Measurements from ENCODE around the gene DAB2.
"Not testable (repeated sequence)": the region's sequence is repeated elsewhere in the genome, so short reads cannot be mapped to it uniquely, and the experiment has no call there.

Gene DAB2

DNA sequence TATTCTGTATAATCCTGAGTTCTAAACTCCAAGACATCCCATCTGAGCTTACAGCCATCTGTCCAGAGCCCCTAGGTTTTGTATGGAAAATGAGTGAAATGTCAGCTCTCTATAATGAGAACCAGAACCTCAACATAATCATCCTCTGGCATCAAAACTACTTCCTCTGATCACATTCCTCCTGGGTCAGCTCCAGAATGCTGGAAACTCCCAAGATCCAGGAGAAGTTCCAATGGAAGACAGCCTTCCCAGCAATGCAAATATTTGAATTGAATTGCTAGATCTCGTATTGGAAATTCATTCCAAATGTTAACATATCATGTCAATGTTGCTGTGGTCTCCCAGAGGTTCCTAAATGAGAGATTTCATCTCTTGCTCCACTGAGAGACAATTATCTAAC, 84.3 kb downstream of the DAB2 start:
- DNase-seq (ENCODE audit: low spot score): no peak

DNA sequence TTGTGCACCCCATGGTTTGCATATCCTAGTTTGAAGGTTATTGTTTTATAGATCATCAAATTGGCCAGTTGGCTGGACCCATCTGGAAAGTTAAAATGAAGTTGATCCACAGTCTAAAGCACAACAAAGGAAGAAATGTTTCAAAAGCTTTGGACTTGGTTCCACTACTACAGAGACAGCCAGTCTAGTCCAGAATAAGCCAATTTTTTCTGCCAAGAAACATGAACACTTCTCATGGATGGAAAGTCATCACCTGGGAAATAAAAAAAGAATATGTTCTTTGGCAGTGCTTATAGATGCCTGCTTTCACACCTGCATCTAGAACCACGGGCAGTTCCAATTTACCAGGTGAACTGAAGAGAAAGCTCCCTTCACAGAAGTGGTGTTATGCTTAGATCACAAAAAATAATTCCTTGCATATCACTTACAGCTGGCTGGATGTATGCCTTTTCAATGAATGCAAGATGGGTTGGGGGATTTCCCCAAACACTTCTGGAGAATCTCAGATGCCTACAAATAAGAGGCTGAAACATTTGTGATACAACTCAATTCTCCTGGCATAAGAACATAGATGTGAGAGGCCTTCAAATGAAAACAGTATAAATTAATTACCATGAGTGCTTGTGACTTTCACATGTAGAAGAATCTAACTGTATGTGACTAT, 87.4 kb downstream of the DAB2 start:
- DNase-seq (ENCODE audit: low spot score): no peak

GRCh38 chr5:39334296-39334695, 90.5 kb downstream of the DAB2 start:
- not testable (repeated sequence) for DNase-seq (ENCODE audit: low spot score)

GRCh38 chr5:39333104-39333503, 91.7 kb downstream of the DAB2 start:
- no peak for DNase-seq (ENCODE audit: low spot score)

DNA sequence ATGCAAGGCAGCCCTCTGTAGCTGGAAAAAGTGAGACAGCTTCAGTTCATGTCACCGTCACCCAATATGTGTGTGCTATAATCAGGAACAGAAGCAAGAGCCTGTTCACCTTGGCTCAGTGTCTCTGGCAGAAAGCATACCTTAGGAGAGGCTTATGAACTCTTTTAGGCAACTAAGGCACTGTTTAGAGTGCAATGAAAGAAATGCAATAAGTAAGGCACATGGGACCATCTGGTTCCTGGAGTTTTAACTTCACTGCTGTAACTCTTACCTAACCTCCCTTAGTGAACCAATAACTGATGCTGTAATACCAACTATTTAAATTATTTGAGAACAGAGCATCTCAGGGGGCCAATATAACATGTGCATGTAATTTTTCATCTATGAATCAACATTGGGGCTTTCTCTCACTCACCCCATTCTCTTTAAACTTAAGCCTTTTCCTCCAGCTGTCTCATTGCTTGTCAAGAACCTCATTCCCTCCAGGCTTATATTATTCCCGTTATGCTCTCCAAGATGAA, 92.9 kb downstream of the DAB2 start:
- no peak for DNase-seq (ENCODE audit: low spot score)

DNA sequence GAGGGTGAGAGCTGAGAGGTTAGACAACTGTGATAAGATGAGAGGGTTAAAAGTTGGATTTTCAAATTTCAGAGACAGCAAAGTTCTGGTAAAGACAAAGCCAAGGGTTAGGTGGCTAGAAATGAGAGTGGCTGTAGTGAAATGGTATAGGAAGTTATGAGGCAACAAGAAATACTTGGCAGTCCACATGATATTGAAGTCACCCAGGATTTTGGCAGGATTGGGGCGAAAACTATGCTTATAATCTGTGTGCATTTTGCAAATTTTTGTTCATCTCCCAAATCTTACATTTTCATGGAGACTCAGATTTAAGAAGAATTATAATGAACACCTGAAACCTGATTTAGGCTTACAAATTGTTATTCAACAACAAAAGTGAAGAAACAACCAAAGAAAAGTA, 96.0 kb downstream of the DAB2 start:
- no peak for DNase-seq (ENCODE audit: low spot score)

DNA sequence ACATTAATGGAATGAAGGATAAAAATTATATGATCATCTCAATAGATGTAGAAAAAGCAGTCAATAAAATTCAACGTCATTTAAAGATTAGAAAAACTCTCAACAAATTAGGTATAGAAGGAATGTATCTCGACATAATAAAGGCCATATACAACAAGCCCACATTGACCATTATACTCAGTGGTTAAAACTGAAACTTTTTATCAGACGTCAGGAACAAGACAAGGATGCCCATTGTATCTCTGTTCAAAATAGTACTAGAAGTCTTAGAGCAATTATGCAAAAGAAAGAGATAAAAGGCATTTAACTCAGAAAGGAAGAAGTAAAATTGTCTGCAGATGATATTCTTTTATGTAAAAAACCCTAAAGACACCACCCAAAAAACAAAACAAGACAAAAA, 101.2 kb downstream of the DAB2 start:
- no peak for DNase-seq (ENCODE audit: low spot score)

Data from hematopoietic multipotent progenitor cell treated with erythropoietin and hydrocortisone succinate and interleukin-3 and kit ligand, for 15 days (in vitro differentiated cells).